CD4-positive, alpha-beta T cell (primary cell): ENCODE data around the gene C11orf97. TPM values are rescaled to one million over a fixed set of nuclear protein-coding genes. Genes with fewer than 3 reads are reported as not detected.
"Not testable (repeated sequence)": the region's sequence is repeated elsewhere in the genome, so short reads cannot be mapped to it uniquely, and the experiment has no call there.

Source experiments
- ATAC-seq: fragments of 200-7000 bp; cut with Tn5 transposase; one replicate; pipeline ENCODE4 v1.10.0; 2022; ENCODE audit warnings: mild to moderate bottlenecking; ENCODE audit not compliant: poor library complexity
- CTCF ChIA-PET: fragments of 350-600 bp; sonication (Branson Sonifier 250); formaldehyde crosslinking; loops from one replicate; lab custom pipeline; 2021; ENCODE audit warnings: antibody characterized with exemption, inconsistent platforms; lab: Charles Lee
- POLR2A ChIA-PET: fragments of 350-600 bp; sonication (Branson Sonifier 250); formaldehyde crosslinking; loops from one replicate; lab custom pipeline; 2021; ENCODE audit warnings: antibody characterized with exemption, inconsistent platforms; lab: Charles Lee
- DNase-seq, 14 experiments: peaks; one replicate each; pipeline ENCODE4 v3.0.0-alpha.2; 2013 to 2020; ENCODE audit warnings: mixed read lengths in 2 of 14
- H3K27ac ChIP-seq, 2 donors: one replicate each; pipeline versions ENCODE4 v1.5.1 to v1.7.0; 2013; ENCODE audit warnings: low read length in 2 of 2, low read depth in 1 of 2, mild to moderate bottlenecking in 1 of 2
- H3K27me3 ChIP-seq, 2 experiments: 1 replicate in 1 of 2; 2 replicates in 1 of 2; pipeline versions ENCODE4 v1.6.1 to v1.7.0; 2013; ENCODE audit warnings: low read length in 2 of 2, control low read depth in 1 of 2, mild to moderate bottlenecking in 1 of 2, moderate library complexity in 1 of 2; ENCODE audit not compliant: insufficient read depth in 2 of 2, control insufficient read depth in 1 of 2
- H3K36me3 ChIP-seq: one replicate; pipeline ENCODE4 v1.6.1; 2013; ENCODE audit warnings: low read length, control low read depth; ENCODE audit not compliant: insufficient read depth
- H3K4me1 ChIP-seq: one replicate; pipeline ENCODE4 v1.6.1; 2013; ENCODE audit warnings: low read length, control low read depth; ENCODE audit not compliant: insufficient read depth
- H3K4me3 ChIP-seq: one replicate; pipeline ENCODE4 v1.5.1; 2013; ENCODE audit warnings: mild to moderate bottlenecking, low read length, moderate library complexity
- H3K9me3 ChIP-seq, 2 experiments: 1 replicate in 1 of 2; 2 replicates in 1 of 2; pipeline versions ENCODE4 v1.6.1 to v1.7.0; 2013; ENCODE audit warnings: low read length in 2 of 2, mild to moderate bottlenecking in 2 of 2, control low read depth in 1 of 2, moderate library complexity in 1 of 2; ENCODE audit not compliant: control insufficient read depth in 1 of 2, insufficient read depth in 1 of 2
- H3K27ac Mint-ChIP-seq: one replicate; pipeline ENCODE4 v1.8.0; 2020; ENCODE audit warnings: mixed read lengths
- H3K27me3 Mint-ChIP-seq: one replicate; pipeline ENCODE4 v1.8.0; 2021; ENCODE audit warnings: mixed read lengths
- H3K36me3 Mint-ChIP-seq: one replicate; pipeline ENCODE4 v1.8.0; 2021; ENCODE audit warnings: low read depth, mixed read lengths
- H3K4me1 Mint-ChIP-seq: one replicate; pipeline ENCODE4 v1.8.0; 2021; ENCODE audit warnings: low read depth, mixed read lengths
- H3K4me3 Mint-ChIP-seq: one replicate; pipeline ENCODE4 v1.8.0; 2020; ENCODE audit warnings: mild to moderate bottlenecking, mixed read lengths
- H3K9me3 Mint-ChIP-seq: one replicate; pipeline ENCODE4 v1.8.0; 2020; ENCODE audit warnings: mixed read lengths
- CTCF ChIP-seq: fragments of 200-600 bp; IDR thresholded peaks from one replicate; pipeline ENCODE4 v1.8.0; 2022; ENCODE audit warnings: antibody characterized with exemption, mild to moderate bottlenecking
- intact Hi-C, 2 experiments: fragments of 100-400 bp; cut with DNase I in 1 of 2; cut with micrococcal nuclease in 1 of 2; formaldehyde crosslinking; loops; one replicate each; pipeline versions ENCODE4 v1.15.1 to v1.9.0; 2023 to 2025; cut with DNase I, micrococcal nuclease
- total RNA-seq, 174 experiments: library from RNA in 2 of 174; stranded (reverse) in 2 of 174; gene quantifications; one replicate each; pipeline ENCODE4 v1.2.3 and lab custom pipeline; 2021 to 2026

C11orf97 gene
- total RNA-seq, 2 experiments from 2014 or later, result not detected

DNA sequence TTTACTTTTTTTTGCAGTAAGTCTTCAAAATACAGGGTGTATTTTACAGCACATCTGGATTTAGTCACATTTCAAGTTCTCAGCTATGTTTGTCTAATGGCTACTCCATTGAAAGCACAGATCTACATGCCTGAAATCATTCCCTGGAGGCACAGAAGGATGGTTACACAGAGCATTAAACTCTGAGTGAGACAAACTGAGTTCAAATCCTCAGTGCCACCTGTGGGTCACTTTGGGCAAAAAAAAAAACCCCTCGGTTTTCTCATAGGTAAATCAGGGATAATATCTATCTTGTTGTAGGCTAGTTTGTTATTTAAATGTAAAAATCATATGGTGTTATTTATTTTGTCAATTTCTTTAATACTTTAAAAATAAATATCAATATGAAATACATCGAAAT lies 10.7 kb upstream of the C11orf97 start:
- intact Hi-C loops, result loop anchor here (5.0 to 10.0 kb wide), 4 partner anchors 177 to 1557 kb away; partner anchors contain the start of genes CWC15 (in 1 of the 2) and KDM4D (in 1 of the 2)
- H3K4me1 Mint-ChIP-seq, result no peaks in the 10 kb centered on the region
- H3K4me3 Mint-ChIP-seq, result no peak overlapping the region
- no peak overlapping the region for H3K27ac ChIP-seq
- peaks cover 62% of the 10 kb centered on the region for H3K36me3 Mint-ChIP-seq
- no peak overlapping the region for H3K27ac Mint-ChIP-seq
- no peaks in the 10 kb centered on the region for H3K27me3 Mint-ChIP-seq
- no peak for TF ChIP-seq CTCF
- CTCF ChIA-PET, result no interaction called here
- POLR2A ChIA-PET, result no interaction called here
- ATAC-seq (no peak), DNase-seq (no peak)
- no peaks in the 10 kb centered on the region for H3K27me3 ChIP-seq
- no peaks in the 10 kb centered on the region for H3K9me3 ChIP-seq
- peaks cover 53% of the 10 kb centered on the region for H3K36me3 ChIP-seq
- H3K4me1 ChIP-seq, result no peaks in the 10 kb centered on the region
- no peak overlapping the region for H3K4me3 ChIP-seq
- no peaks in the 10 kb centered on the region for H3K9me3 Mint-ChIP-seq

- no peaks in the 10 kb centered on the region for H3K27me3 ChIP-seq
- peak; percentile 43 for ATAC-seq
- Mint-ChIP-seq H3K36me3 (peaks cover 29% of the 10 kb centered on the region), H3K27me3 (peaks cover 11% of the 10 kb centered on the region), H3K4me3 (no peak overlapping the region), H3K9me3 (no peaks in the 10 kb centered on the region), H3K27ac (no peak overlapping the region), H3K4me1 (no peaks in the 10 kb centered on the region)
- no peaks in the 10 kb centered on the region for H3K9me3 ChIP-seq
- ChIA-PET CTCF (interaction anchor here (1.2 to 1.4 kb wide), 2 partner anchors 10 to 12 kb away, joined by 3 to 4 read pairs; no protein-coding TSS in a partner anchor), POLR2A (interaction anchor here (1.0 kb wide), 1 partner anchor 11 kb away, joined by 3 read pairs; the partner anchor contains the start of genes ANKRD49 and MRE11)
- no peaks in the 10 kb centered on the region for H3K4me1 ChIP-seq
- no peak overlapping the region for H3K4me3 ChIP-seq
- H3K36me3 ChIP-seq, result peaks cover 21% of the 10 kb centered on the region
- intact Hi-C loops, result loop anchor here (1.0 to 10.0 kb wide), 6 partner anchors 180 to 1560 kb away; partner anchors contain the start of genes CWC15 (in 1 of the 2) and KDM4D (in 1 of the 2)
- H3K27ac ChIP-seq, result no peak overlapping the region
- peak; percentile 85 for TF ChIP-seq CTCF
- peak in 3 of 14 experiments; percentile 58 to 75 (median 72) for DNase-seq
Observed at GRCh38 chr11:94504689-94505293, 7.5 kb upstream of the C11orf97 start.

DNA sequence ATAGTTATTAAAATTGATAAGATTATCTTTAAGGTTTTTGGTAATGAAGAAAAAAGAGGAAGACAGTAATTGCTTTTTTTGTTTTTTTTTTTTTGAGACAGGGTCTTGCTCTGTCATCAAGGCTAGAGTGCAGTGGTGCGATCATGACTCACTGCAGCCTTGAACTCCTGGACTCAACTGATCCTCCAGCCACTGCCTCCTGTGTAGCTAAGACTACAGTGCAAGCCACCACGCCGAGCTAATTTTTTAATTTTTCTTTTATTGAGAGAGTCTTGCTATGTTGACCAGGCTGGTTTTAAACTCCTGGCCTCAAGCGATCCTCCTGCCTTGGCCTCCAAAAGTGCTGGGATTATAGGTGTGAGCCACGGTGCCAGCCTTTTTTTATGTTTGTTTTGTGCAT lies 5.7 kb upstream of the C11orf97 start:
- POLR2A ChIA-PET, H3K27ac Mint-ChIP-seq, CTCF ChIA-PET, H3K4me1 ChIP-seq, H3K9me3 Mint-ChIP-seq, H3K27ac ChIP-seq, DNase-seq, H3K9me3 ChIP-seq, H3K4me1 Mint-ChIP-seq, H3K4me3 ChIP-seq, ATAC-seq, H3K4me3 Mint-ChIP-seq, H3K36me3 ChIP-seq: not testable (repeated sequence)
- H3K27me3 ChIP-seq, result peaks cover 4 to 13% of the 10 kb centered on the region in 2 experiments
- intact Hi-C loops, result loop anchor here (2.0 to 10.0 kb wide), 4 partner anchors 182 to 1562 kb away; no protein-coding TSS in a partner anchor
- H3K27me3 Mint-ChIP-seq, result peaks cover 25% of the 10 kb centered on the region
- H3K36me3 Mint-ChIP-seq, result peaks cover 12% of the 10 kb centered on the region
